Omental fat pad (tissue), 4 donors: ENCODE data around the gene CRIM1. TPM values are rescaled to one million over a fixed set of nuclear protein-coding genes. Genes with fewer than 3 reads are reported as not detected.

ENCODE experiments used
- ATAC-seq: fragments of 150-250 bp; one replicate; pipeline ENCODE4 v1.9.1; 2016; ENCODE audit warnings: mild to moderate bottlenecking, moderate library complexity; ENCODE audit not compliant: low FRiP score
- DNase-seq: peaks from one replicate; pipeline ENCODE4 v3.0.0-alpha.2; 2019; ENCODE audit warnings: low spot score
- total RNA-seq, 4 donors: library from RNA; depleted of rRNA; stranded (reverse); fragments of >200 nt; gene quantifications; one replicate each; pipeline ENCODE4 v1.1.0, GENCODE V29; 2016
- TF ChIP-seq, protein P1 (sequence below), 3 donors: fragments of 450-650 bp; IDR thresholded peaks; one replicate each; pipeline ENCODE4 v1.5.1; 2016 to 2017; ENCODE audit warnings: antibody characterized with exemption in 3 of 3, mild to moderate bottlenecking in 3 of 3, moderate library complexity in 2 of 3

The CRIM1 gene
- total RNA-seq, 4 donors from 2014 or later, result 229 to 252 (median 233) TPM

GRCh38 chr2:36477315-36477714, 121.7 kb downstream of the CRIM1 start:
- no peak for DNase-seq
- ATAC-seq, result no peak
- TF ChIP-seq, protein P1, sequence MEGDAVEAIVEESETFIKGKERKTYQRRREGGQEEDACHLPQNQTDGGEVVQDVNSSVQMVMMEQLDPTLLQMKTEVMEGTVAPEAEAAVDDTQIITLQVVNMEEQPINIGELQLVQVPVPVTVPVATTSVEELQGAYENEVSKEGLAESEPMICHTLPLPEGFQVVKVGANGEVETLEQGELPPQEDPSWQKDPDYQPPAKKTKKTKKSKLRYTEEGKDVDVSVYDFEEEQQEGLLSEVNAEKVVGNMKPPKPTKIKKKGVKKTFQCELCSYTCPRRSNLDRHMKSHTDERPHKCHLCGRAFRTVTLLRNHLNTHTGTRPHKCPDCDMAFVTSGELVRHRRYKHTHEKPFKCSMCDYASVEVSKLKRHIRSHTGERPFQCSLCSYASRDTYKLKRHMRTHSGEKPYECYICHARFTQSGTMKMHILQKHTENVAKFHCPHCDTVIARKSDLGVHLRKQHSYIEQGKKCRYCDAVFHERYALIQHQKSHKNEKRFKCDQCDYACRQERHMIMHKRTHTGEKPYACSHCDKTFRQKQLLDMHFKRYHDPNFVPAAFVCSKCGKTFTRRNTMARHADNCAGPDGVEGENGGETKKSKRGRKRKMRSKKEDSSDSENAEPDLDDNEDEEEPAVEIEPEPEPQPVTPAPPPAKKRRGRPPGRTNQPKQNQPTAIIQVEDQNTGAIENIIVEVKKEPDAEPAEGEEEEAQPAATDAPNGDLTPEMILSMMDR (IDR thresholded peaks at IDR 0.05), result no peak

DNA sequence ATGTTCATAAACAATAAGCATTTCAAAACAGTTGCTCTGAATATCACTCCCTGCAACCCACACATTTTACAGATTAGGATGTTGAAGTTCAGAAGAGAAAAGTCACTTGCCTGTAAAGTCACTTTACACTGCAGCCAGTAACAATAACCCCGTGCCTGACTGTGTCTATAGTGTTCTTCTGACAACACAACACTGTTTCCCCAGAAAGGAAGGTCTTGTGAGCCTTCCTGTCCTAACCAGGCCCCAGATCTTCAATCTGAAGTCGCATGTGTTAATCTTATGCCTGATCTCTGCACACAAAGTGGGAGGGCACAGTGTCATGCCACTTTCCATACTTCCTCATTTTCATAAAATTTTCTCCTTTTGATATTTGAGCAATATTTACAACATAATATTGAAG, 122.2 kb downstream of the CRIM1 start:
- DNase-seq (no peak), ATAC-seq (no peak)
- TF ChIP-seq, protein P1 (IDR thresholded peaks at IDR 0.05), result no peak

GRCh38 chr2:36478332-36478738, 122.8 kb downstream of the CRIM1 start:
- peak; percentile 81 for ATAC-seq
- no peak for DNase-seq
- TF ChIP-seq, protein P1 (IDR thresholded peaks at IDR 0.05), result no peak

DNA sequence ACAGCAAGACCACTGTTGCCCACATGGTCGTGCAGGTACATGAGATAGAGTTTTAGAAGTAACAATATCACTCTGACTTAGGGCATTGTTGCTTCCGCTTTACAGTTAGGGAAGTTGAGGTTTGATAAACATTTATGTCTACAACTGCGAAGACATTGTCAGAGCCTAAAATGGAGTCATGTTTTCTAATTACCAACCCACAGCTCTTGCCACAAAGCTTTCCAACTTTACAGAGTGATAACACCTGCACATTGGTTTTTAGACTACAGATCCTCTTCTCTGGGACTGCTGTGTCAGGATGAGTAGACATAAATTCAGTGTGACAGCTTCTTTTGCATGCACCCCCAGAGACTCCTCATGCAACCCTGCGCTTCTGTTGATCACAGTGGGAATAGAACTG, 123.4 kb downstream of the CRIM1 start:
- ATAC-seq (no peak), DNase-seq (no peak)
- TF ChIP-seq, protein P1 (IDR thresholded peaks at IDR 0.05), result no peak

- ATAC-seq (no peak), DNase-seq (no peak)
- TF ChIP-seq, protein P1 (IDR thresholded peaks at IDR 0.05), result no peak
These were observed 123.8 kb downstream of the CRIM1 start for GRCh38 chr2:36479406-36479805.

DNA sequence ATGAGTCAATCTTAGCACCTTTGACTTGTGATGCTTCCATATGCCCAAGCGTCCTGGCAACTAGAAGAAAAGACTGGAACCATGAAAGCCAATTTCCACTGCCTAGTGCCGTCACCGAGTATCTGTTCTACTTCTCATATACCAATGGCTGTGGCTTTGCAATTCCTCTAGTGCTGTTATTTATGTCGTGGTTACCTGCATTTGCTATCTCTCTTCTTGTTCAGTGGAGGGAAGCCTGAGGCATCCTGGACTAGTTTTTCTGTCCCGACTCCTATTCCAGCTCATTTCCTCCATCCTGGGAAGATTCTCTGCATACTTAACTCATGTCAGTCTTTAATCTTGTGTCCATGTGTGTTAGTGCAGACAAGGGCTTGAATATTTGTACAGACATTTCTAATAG, 124.5 kb downstream of the CRIM1 start:
- no peak for ATAC-seq
- TF ChIP-seq, protein P1 (IDR thresholded peaks at IDR 0.05), result no peak
- no peak for DNase-seq

DNA sequence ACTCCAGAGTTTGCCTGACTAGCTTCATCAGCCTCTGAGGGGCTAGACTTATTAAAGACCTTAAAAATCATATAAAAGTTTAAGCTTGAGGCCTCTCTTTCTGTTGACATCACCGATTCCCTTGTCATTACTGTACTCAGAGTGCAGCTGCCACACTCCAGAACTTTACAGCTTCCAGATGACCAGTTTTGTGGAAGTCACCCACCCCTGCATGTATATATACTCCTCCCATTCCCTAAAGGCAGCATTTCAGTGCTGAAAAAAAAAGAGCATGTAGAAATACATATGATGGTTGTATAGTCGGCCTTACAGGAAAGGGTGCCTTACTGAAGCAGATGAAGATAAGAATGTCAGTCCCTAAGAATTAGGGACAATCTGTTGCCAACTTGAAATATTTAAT, 125.1 kb downstream of the CRIM1 start:
- DNase-seq (no peak), ATAC-seq (no peak)
- TF ChIP-seq, protein P1 (IDR thresholded peaks at IDR 0.05), result no peak
